Hematopoietic multipotent progenitor cell treated with erythropoietin and hydrocortisone succinate and interleukin-3 and kit ligand, for 8 days (in vitro differentiated cells): ENCODE results near the gene CTNNA2.
A peak's percentile ranks its signal among the peaks of the same experiment; 100 is the strongest.

ENCODE experiments used
- DNase-seq: peaks from one replicate; pipeline ENCODE4 v3.0.0-alpha.2; 2015

Gene CTNNA2

DNA sequence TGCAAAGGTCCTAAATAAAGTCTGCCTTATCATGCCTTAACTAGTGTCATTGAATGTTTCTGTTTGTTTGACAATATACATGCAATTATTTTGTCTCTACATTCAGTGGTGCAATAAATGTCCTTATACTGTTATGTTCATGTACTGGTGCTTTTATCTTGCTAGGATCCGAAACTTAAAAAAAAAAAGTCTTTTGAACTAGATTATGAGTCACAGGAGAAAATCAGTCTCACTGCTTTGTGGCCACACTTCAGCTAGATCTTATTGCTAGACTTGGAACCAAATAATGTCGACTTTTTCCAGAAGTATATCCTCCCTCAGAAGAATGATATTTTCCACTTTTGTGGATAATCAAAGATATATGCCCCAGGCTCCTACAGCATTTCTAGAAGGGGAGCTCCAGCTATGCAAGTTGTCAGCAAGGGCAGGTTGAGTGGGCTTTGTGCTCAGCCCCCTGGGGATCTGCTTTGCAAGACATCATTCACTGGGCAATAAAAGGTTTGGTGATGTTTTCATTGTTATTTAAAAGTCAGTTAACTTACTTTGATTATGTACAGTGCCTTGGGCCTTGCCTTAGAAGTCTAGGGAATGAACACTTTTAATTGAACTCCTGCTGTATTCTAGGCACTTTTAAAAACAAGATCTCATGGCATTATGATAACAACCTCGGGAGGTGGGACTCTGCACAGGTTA lies 948.8 kb downstream of the CTNNA2 start:
- DNase-seq, result no peak

DNA sequence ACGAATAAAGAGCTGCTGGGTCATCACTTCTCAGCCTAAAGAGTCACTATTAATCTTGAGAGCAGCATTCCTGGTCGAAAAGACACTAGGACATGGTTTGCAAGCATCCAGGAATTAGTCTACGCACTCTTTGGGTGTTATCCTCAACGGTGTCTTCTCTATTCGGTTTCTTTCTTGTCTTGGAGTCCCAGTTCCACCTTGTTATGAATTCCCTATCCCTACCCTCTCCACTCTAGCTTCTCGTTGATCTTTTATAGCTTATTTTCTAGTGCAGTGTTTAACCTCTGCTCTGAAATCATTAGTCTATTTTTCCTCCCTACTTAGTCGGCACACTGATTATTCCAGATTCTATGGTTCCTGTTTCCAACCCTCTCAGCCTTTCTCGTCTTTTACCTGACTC lies 949.8 kb downstream of the CTNNA2 start:
- no peak for DNase-seq

DNA sequence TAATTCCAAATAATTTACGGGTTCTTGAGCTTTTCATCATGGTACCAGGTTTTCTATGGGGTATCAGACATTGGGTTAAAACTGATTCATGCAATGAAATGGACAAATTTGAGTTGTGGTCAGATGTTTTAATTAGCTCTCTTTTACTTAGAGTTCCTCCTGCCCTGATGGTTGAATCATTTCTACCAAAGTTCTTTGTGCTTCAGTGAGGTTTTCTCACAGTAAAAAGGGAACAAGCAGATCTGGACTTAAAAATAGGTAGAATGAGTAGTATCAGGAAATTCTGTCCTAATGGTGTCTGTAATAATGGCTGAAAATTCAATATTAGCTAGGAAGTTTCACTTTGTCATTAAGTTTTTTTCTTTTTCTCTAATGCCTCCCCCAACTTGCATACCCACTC lies 951.4 kb downstream of the CTNNA2 start:
- DNase-seq, result no peak

DNA sequence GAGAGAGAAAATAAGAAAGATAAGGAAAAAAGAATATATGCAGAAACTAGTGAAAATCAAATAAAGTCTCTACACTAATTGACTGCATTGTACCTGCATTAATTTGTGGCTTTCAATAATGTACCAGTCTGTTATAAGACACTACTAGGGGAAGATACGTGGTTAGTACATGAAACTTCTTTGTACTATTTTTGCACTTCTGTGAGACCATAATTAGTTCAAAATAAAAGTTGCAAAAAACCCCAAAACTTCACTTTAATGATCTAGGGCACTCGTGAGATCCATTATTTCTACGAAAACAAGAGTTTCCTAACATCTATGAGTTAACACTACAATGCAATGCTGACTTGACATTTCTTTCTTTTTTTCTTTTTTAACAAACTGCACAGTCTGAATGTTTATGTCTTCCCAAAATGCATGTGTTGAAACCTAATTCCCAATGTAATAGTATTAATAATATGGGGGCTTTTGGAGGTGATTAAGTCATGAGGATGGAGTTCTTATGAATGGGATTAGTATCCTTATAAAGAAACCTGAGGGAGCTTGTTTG lies 954.5 kb downstream of the CTNNA2 start:
- no peak for DNase-seq

DNA sequence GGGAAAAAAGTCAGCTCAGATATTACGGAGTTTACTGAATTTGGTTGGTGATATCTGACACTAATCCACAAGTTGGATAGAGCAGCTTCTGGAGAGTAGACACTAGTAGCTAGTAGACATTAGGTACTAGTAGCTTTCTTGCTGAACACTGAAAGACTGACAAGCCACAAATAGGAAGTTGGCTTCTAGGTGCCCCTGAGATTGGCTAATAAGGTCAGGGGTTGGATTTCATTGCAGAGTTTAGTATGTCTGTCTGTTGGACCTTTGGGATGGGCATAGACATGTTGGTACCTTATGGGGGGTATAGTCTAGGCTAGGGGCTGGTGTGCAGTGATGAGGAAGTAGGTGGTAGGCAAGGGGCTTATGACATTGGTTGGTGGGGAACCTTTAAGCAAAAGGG lies 956.6 kb downstream of the CTNNA2 start:
- no peak for DNase-seq

DNA sequence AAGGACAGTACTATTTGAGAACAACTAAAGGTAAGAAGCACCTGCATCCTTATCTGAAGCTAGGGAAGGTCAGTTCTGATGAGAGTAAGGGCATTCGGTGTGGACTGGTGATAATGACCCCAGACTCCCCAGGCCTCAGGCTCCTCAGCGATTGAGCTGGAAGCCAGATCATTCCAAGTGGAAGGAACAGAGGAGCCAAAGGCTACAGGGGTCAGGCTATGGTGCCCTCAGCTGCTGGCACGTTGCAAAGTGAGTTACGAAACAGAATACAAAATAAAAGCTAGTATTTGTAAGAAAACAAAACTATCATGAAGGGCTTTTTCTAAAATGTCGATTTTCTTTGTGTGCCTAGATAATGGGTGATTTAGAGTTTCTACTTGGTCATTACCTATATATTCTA lies 960.2 kb downstream of the CTNNA2 start:
- no peak for DNase-seq

DNA sequence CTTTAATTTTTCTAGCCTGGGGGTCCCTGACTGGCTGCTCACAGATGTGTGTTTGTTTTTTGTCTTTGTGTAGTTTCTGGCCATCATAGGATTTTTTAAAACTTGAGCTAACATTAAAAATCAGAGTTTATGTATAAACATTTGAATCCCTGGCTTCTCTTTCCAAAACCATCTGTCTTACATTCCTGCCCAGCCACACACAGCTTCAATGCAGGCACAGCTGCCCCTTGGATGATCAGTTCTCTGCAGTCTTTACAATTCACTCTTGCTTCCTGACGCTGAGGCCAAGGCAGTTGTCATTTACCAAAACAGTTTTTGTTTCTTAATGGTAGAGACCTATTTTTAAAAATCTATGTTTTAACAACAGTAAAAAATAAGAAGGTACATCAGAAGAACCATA lies 960.9 kb downstream of the CTNNA2 start:
- DNase-seq, result no peak

DNA sequence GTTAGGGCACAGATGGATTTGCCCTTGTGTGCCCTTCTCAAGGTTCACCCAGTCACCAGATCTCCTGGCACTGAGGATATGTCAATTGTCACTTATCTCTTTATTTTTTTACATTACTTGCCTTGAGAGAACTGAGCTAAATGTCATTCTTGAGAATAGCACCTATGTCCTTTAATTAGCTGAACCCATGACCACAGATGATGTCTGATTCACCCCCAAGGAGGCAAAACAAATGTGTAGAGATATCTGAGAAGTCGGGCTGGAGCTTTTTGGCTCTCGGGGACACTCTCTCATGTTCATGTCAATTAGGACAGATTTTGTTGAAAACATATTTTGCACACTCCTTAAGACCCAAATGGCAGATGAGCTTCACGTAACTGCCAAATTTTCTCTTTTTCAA lies 963.1 kb downstream of the CTNNA2 start:
- no peak for DNase-seq

DNA sequence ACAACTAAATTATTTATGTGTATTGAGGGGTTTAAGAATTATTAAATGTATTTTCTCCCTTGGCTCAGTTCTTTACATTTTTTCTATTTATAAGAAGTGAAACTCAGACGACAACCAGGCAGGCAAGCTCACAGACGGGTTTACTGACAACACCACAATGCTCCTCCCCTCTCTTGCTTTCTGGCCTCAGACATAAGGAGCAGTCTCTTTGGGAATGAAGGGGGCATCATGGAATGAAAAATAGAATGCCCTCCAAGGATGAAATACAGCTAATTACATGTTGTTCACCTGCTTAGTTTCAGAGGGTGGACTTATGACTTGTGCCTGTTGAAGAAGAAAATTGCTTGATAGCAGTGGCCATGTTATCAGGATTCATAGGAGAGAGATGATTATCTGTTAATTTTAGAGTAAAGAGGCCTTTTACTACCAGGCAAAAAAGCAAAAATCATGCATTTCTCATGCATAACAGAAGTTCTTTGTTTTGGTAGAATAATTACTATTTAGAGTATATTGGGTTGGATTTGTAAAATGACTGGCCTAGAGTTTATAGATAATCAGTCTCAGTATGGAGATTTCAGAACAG lies 963.8 kb downstream of the CTNNA2 start:
- DNase-seq, result no peak

DNA sequence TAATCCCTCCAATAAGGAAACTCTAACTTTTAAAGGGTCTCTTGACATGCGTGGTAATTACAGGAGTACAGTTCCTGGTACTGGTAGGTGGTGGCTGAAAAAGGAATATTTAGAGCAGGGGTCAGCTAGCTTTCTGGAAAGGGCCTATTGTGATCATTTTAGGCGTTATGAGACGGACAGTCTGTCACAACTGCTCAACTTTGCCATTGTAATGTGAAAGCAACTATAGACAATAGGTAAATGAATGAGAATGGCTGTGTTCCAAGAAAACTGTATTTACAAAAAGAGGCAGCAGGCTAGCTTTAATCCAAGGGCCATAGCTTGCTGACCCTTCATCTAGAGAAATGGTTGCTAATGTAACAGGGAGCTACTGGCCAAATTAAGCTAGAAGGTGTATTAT lies 969.4 kb downstream of the CTNNA2 start:
- no peak for DNase-seq

DNA sequence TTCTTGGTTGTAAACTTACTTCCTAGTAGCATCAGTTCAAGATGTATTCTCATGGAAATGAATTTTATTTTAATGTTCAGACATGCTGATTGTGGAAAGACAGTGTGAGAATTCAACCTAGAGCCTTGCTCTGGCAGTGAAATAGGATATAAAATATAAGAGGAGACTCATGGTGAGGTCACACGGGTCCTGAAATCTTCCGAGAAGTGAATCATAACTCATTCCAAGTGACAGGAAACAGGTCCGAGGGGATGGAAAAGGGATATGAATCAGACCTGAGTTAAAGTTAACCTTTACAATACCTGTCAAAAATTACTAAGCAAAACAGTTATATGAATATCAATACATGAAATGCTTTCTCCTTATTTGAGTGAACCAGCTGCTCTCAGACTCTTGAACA lies 976.9 kb downstream of the CTNNA2 start:
- DNase-seq, result no peak

DNA sequence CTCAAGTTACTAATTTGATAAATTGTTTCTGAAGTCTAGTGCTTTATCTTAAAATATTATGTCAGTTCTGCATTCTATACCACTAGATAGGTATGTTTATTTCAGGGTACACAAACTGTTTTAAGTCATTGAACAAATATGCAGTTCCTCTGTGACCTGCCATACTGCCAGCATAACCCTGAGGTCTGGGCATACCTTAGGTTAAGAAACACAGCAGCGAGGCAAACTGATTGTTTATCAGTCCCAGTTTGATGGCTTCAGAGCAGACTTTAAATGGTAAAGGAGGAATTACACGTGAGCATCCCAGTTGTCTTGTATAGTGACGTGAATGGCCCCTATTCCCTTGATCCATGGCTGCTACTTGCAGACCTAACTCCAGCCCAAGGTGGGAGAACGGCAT lies 978.1 kb downstream of the CTNNA2 start:
- no peak for DNase-seq

DNA sequence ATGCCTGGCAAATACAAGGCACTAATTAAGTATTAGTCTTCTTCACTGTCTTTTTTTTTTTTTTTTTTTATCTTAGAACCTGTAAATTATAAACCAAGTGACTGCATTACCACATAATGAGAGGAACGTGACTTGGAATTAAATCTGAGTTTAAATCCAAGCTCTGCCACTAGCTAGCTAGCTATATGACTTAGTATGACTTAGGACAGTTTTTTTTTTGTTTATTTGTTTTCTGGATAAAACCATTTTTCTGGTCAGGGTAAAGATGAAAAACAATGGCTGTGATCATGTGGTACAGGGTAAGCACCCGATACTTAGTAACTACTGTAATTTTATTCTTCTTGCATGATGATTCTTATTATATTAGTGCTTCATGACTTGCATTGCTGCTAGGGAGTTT lies 983.5 kb downstream of the CTNNA2 start:
- DNase-seq, result no peak

DNA sequence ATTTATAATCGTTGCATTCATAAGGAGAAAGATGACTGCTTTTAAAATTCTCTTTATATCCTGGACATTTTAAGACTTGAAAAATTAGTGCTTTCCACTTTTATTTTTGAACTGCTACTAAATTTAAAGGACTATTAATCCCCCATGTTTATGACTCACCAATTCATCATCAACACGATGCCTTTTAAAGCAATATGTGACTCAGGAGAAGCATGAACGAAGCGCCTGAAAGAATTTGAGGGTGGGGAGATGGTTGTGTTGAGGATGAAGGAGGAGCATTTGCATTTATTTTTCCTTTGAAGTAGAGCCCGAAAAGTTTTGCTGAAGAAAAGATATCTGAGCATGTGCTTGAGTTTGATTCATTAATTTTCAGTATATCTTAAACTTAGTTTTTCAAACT lies 983.9 kb downstream of the CTNNA2 start:
- no peak for DNase-seq

DNA sequence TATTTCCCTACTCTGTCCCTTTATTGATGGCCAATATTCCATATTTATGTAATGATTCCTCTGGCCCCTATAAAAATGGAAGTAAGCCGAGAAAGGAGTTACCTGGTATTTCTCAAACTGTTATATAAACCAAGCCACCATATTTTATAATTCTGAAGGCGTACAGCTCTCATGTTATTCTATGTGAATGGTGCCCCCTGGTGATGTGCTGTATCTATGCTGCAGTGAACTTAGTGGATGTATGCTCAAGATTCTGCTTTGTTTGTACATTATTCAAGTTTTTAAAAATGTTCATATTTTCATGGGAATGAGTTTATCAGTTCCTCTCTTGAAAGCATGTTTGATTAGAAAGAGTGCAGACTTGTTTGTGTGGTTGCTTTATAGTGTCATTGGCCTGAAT lies 986.2 kb downstream of the CTNNA2 start:
- DNase-seq, result peak; percentile 13

DNA sequence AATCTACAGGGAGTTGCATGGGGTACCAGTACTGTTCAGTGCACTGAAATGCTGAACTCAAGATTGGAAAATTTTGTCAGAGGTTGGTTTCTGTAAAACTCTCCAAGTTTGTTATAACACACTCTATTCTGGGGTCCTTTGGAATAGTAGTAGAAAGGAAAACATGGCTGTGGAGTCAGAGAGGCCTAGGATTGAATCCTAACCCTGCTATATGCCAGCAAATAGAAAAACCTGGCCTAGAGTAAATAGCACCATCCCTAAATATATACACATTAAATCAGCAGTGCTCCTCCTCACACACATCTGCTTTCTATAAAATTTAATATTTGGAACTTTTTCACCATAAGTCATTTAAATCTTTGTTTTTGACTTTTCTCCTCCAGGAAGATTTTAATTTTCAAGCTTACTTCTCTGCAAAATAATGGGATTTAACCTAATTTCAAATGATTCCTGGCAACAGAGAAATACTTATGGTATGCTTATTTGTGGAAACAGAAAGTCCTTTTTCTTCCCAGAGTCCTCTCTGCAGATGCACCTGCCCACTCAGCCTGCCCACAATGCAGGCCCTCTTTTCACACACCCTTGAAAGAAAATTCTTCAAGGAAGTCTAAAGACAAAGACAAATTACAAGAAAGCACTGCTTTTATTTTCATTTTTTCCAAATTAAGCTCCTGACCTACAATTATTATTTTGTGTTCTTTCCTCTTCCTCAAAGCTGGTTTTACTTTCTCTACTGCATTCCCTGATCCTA lies 989.2 kb downstream of the CTNNA2 start:
- no peak for DNase-seq

DNA sequence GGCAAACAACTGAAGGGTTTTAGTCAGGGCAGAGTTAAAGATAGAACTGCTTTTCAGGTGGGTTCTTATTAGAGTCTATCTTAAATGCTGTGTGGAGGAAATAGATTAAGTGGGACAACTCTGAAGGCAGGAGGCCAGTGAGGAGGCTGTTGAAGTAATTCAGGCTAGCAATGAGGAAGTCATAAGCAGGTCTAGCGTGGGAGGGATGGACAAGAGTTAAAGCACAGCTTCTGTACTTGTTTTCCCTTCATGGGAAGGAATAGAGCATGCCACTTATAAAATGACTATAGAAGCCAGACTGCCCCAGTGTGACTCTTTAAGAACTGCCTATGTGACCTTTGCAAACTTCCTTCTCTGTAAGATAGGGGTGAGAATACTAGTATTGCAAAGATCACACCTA lies 993.7 kb downstream of the CTNNA2 start:
- no peak for DNase-seq

DNA sequence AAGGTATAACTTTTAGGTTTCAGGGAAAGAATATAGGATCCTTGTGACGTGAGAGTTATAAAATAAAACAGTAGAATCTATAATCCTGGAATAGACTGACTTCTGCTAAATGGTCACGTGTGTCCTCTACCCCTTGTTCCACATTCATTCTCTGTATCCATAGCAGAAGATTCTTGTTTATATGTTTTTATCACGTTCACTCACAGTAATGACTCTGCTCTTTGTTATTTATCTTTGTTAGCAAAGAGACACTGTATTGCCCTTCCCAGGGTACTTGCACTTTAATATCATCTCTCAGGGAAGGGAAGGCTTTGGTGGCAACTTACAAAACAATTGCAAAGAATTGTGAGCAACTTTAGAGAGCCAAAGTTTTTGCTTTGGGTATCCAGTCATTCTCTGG lies 997.9 kb downstream of the CTNNA2 start:
- DNase-seq, result no peak

DNA sequence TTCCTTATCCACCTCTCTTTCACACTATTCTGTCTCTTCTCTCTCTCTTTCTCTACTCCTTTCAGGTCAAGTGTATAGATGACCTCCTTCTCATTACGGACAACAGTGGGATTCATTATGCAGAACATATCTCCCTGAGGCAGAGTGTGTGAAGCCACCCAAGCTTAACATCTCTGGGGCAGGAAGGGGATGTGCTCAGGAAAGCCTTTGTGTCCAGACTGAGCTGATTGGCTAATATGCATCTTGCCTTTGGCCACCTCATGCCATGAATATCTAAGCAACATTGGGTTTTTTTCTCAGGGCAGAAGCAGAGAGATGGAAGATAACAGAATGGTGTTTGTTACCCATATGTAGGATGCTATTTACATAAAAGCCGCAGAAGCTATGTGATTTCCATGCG lies 1003.1 kb downstream of the CTNNA2 start:
- DNase-seq, result no peak

DNA sequence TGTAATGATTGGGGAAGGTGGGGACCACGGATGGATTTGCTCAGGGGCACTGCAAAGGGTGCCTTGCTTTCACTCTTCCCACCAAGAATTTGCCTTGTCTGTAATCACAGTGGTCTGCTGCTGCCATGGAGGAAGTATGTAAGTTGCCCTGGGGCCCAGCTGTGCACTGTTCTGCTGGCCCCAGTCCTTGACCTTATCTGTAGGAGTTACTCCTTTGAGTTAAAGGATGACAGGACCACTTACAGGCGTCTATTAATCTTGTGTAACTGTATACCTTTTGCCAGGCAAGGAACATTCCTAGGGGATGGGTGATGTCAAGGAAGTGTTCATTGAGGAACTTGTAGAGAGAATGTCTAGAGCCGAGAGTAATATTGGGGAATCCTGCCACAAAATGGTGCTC lies 1004.5 kb downstream of the CTNNA2 start:
- DNase-seq, result no peak

DNA sequence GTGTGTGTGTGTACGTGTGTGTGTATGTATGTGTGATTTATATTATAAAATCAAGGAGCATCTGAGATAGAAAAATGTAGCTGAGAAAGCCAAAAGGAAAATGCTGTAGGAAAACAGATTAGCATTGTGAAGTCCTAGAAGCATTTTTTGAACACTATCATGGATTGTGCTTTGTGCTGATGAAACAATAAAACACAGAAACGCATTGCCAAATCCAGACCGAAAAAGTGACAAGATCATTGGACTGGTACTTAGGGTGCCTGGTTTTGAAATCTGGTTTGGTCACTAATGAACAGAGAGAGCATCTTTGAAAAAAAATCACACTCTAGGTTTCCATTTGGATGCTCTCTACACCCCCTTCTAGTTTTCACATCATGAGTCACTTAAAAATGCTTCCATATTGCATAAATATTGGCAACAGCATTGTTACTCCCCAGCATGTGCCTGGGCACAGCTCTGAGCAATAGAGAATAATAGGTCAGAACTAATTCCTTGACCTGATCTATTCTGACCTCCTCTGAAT lies 1006.3 kb downstream of the CTNNA2 start:
- no peak for DNase-seq

DNA sequence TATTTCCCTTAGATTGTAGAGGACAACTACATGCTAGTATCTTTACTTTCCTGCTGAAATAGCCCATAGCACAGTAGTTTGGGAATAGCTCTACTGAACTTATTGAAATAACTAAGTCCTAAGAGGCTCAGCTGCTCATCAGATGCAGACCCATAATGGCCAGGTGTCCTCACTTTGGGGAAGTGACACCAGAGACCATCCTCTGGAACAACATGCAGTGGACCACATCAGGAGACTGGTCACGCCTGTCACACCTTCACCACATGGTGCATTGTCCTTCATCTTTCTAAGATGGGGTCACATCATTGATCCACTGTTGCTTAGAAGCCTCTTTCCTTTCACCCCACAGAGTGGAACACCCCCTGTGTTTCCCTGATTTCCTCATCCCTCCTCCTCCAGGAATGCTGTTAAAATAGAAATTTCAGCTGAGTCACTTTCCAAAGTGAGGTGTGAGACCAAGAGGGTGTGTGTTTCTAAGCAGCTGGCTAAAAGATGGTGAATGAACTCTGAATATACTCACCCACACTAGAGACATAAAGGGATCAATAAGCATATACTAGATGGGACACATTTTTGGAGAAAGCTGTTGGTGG lies 1006.9 kb downstream of the CTNNA2 start:
- DNase-seq, result no peak

DNA sequence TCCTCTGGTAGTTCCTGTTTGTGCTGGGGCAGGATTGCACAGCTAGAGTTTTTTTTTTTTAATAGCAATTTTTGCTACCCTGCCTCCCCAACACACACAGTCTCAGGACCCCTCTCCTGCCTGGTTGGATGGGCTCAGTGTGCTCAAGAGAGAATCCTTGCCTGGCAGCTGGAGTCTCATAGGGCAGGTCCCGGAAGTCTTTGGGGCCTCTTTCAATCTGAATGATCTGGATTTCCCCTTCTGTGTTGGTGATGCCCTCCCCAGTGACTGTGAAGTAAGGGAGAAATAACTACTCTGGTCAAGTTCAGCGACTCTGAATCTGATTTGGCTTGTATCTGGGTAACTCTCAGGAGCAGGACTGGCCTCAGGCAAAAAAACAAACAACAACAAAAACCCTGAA lies 1012.3 kb downstream of the CTNNA2 start:
- no peak for DNase-seq

DNA sequence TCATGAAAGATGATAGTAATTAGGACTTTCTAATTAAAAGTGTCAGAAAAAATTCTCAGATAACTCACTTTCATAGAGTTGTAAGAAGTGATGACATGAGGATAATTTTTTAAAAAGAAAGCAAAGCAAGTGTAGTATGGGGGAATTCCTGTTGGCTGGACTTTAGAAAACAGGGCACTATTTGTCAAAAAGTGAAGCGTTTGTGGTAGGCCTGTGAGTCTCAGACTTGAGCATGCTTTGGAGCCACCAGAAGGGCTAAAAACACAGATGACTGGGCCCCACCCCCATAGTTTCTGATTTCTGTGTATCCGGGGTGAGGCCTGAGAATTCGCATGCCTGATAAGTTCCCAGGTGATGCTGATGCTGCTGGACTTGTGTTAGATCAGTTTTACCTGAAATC lies 1014.3 kb downstream of the CTNNA2 start:
- no peak for DNase-seq
